ENCODE results near the gene ZNF445.

GRCh38 chr3:44478606-44479094 lies 1.2 kb upstream of the ZNF445 start:
- no peak for TF ChIP-seq CTCF (IDR thresholded peaks at IDR 0.05; ENCODE audit: low read depth, low read length, poor library complexity, severe bottlenecking)
- no peak for TF ChIP-seq EZH2phosphoT487 (IDR thresholded peaks at IDR 0.05; ENCODE audit: borderline replicate concordance, low read length)

All from DOHH2 (cell line).